Hepatocyte (in vitro differentiated cells): Measurements from ENCODE around the gene PCDHGC5.

Experiments used
- EZH2phosphoT487 ChIP-seq: fragments of 200-600 bp; sonication (generic); IDR thresholded peaks from one replicate; pipeline ENCODE4 v1.6.1; 2018; ENCODE audit warnings: antibody characterized with exemption, mild to moderate bottlenecking, low read depth, moderate library complexity; ENCODE audit not compliant: unreplicated experiment, severe bottlenecking
- TF ChIP-seq, protein P1 (sequence below): fragments of 200-600 bp; sonication (generic); IDR thresholded peaks from 2 replicates; pipeline ENCODE4 v1.5.1; 2016; ENCODE audit warnings: antibody characterized with exemption, mild to moderate bottlenecking; ENCODE audit not compliant: poor library complexity

DNA sequence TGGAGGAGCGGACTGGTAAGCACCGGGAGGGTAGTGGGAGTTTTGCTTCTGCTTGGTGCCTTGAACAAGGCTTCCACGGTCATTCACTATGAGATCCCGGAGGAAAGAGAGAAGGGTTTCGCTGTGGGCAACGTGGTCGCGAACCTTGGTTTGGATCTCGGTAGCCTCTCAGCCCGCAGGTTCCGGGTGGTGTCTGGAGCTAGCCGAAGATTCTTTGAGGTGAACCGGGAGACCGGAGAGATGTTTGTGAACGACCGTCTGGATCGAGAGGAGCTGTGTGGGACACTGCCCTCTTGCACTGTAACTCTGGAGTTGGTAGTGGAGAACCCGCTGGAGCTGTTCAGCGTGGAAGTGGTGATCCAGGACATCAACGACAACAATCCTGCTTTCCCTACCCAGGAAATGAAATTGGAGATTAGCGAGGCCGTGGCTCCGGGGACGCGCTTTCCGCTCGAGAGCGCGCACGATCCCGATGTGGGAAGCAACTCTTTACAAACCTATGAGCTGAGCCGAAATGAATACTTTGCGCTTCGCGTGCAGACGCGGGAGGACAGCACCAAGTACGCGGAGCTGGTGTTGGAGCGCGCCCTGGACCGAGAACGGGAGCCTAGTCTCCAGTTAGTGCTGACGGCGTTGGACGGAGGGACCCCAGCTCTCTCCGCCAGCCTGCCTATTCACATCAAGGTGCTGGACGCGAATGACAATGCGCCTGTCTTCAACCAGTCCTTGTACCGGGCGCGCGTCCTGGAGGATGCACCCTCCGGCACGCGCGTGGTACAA is 12.6 kb upstream of the PCDHGC5 start:
- TF ChIP-seq, protein P1, sequence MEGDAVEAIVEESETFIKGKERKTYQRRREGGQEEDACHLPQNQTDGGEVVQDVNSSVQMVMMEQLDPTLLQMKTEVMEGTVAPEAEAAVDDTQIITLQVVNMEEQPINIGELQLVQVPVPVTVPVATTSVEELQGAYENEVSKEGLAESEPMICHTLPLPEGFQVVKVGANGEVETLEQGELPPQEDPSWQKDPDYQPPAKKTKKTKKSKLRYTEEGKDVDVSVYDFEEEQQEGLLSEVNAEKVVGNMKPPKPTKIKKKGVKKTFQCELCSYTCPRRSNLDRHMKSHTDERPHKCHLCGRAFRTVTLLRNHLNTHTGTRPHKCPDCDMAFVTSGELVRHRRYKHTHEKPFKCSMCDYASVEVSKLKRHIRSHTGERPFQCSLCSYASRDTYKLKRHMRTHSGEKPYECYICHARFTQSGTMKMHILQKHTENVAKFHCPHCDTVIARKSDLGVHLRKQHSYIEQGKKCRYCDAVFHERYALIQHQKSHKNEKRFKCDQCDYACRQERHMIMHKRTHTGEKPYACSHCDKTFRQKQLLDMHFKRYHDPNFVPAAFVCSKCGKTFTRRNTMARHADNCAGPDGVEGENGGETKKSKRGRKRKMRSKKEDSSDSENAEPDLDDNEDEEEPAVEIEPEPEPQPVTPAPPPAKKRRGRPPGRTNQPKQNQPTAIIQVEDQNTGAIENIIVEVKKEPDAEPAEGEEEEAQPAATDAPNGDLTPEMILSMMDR, result no peak
- TF ChIP-seq EZH2phosphoT487, result no peak
